ENCODE results near the gene SMIM36.
"Not testable (repeated sequence)": the region's sequence is repeated elsewhere in the genome, so short reads cannot be mapped to it uniquely, and the experiment has no call there.

SMIM36 gene

GRCh38 chr17:55414983-55415382 is 96.3 kb downstream of the SMIM36 start:
- no peak for DNase-seq
- H3K27ac Mint-ChIP-seq: peak overlapping the region; percentile 52
- CTCF ChIA-PET: no interaction called here
- no peak overlapping the region for H3K4me3 Mint-ChIP-seq
- peaks cover 58% of the 10 kb centered on the region for H3K4me1 Mint-ChIP-seq
- H3K27me3 Mint-ChIP-seq: no peaks in the 10 kb centered on the region
- H3K9me3 Mint-ChIP-seq: no peaks in the 10 kb centered on the region
- H3K36me3 Mint-ChIP-seq: peaks cover 84% of the 10 kb centered on the region

- H3K4me1 Mint-ChIP-seq: peaks cover 48% of the 10 kb centered on the region
- peaks cover 81% of the 10 kb centered on the region for H3K36me3 Mint-ChIP-seq
- no peak for DNase-seq
- no peaks in the 10 kb centered on the region for H3K27me3 Mint-ChIP-seq
- H3K27ac Mint-ChIP-seq: no peak overlapping the region
- no peak overlapping the region for H3K4me3 Mint-ChIP-seq
- no peaks in the 10 kb centered on the region for H3K9me3 Mint-ChIP-seq
- CTCF ChIA-PET: no interaction called here
Observed at GRCh38 chr17:55413825-55414489, 97.3 kb downstream of the SMIM36 start.

GRCh38 chr17:55411463-55411855 is 99.8 kb downstream of the SMIM36 start:
- Mint-ChIP-seq H3K27me3 (no peaks in the 10 kb centered on the region), H3K4me1 (peaks cover 23% of the 10 kb centered on the region), H3K4me3 (no peak overlapping the region), H3K9me3 (no peaks in the 10 kb centered on the region), H3K27ac (no peak overlapping the region), H3K36me3 (peaks cover 72% of the 10 kb centered on the region)
- CTCF ChIA-PET: no interaction called here
- no peak for DNase-seq

- Mint-ChIP-seq H3K27me3 (no peaks in the 10 kb centered on the region), H3K4me1 (peaks cover 18% of the 10 kb centered on the region), H3K27ac (no peak overlapping the region), H3K4me3 (no peak overlapping the region), H3K36me3 (peaks cover 73% of the 10 kb centered on the region), H3K9me3 (no peaks in the 10 kb centered on the region)
- CTCF ChIA-PET: no interaction called here
- DNase-seq: no peak
Observed at GRCh38 chr17:55410722-55411462, 100.4 kb downstream of the SMIM36 start.

DNA sequence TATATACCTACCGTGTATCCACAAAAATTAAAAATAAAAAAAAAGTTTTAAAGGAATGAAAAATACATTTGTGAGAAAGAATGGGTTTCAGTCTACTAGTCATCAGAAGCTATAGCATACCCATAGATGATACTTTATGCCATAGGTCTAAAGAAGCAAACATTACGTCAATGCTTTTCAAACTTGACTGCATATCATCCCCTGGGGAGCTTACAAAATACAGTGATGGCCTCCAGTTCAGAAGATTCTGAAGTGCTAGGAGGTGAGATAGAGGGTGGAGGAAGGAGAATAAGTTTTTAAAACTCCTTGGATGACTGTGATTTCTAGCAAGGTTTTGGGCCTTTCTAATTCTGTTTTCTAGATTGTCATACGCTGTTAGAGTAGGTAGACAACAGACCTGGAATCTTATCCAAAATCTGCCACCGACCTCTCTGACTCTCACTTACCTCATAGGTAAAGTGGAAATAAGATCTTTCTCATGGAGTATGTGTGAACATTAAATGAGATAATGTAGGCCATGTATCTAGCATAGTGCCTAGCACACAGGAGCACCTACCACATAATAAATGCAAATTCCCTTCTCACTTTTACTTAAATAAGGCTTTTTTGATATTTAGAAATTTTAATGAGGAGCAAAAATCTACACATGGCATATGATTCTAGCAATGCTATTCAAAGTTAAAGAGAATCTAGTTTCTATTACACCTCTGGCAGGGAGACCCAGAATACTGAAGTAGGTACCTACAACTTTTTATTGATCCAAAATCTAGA is 102.0 kb downstream of the SMIM36 start:
- peaks cover 72% of the 10 kb centered on the region for H3K36me3 Mint-ChIP-seq
- CTCF ChIA-PET: no interaction called here
- no peaks in the 10 kb centered on the region for H3K9me3 Mint-ChIP-seq
- no peaks in the 10 kb centered on the region for H3K27me3 Mint-ChIP-seq
- peaks cover 7% of the 10 kb centered on the region for H3K4me1 Mint-ChIP-seq
- DNase-seq: no peak
- H3K4me3 Mint-ChIP-seq: no peak overlapping the region
- no peak overlapping the region for H3K27ac Mint-ChIP-seq

- H3K36me3 Mint-ChIP-seq: peaks cover 72% of the 10 kb centered on the region
- no peaks in the 10 kb centered on the region for H3K4me1 Mint-ChIP-seq
- H3K27me3 Mint-ChIP-seq: no peaks in the 10 kb centered on the region
- H3K4me3 Mint-ChIP-seq: no peak overlapping the region
- no peak for DNase-seq
- no peak overlapping the region for H3K27ac Mint-ChIP-seq
- CTCF ChIA-PET: no interaction called here
- H3K9me3 Mint-ChIP-seq: no peaks in the 10 kb centered on the region
Observed at GRCh38 chr17:55407641-55408566, 103.3 kb downstream of the SMIM36 start.

DNA sequence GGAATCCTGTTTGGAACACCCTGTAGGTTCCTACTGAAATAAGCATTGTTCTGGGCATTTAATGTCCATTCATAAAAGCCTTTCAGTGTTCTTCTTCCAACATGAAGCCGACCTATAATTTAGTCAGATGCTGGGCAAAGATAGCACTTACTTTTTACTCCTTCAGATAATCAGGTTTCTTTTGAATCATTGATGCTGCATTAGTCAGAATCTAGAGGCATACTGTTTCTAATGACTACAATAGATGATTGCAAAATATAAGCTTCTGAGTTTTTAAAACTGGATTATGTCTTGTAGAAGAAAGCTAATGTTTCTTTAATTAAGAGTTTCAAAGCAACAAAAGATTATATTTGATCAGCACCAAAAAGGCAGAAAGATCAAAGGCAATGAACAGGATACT is 105.7 kb downstream of the SMIM36 start:
- no peak for DNase-seq
- H3K27me3 Mint-ChIP-seq: no peaks in the 10 kb centered on the region
- H3K4me1 Mint-ChIP-seq: no peaks in the 10 kb centered on the region
- peaks cover 65% of the 10 kb centered on the region for H3K36me3 Mint-ChIP-seq
- CTCF ChIA-PET: no interaction called here
- H3K27ac Mint-ChIP-seq: no peak overlapping the region
- H3K9me3 Mint-ChIP-seq: no peaks in the 10 kb centered on the region
- H3K4me3 Mint-ChIP-seq: no peak overlapping the region

GRCh38 chr17:55404197-55404596 is 107.1 kb downstream of the SMIM36 start:
- DNase-seq, H3K9me3 Mint-ChIP-seq, H3K27ac Mint-ChIP-seq, H3K27me3 Mint-ChIP-seq, H3K4me3 Mint-ChIP-seq, H3K4me1 Mint-ChIP-seq, CTCF ChIA-PET: not testable (repeated sequence)
- peaks cover 60% of the 10 kb centered on the region for H3K36me3 Mint-ChIP-seq

DNA sequence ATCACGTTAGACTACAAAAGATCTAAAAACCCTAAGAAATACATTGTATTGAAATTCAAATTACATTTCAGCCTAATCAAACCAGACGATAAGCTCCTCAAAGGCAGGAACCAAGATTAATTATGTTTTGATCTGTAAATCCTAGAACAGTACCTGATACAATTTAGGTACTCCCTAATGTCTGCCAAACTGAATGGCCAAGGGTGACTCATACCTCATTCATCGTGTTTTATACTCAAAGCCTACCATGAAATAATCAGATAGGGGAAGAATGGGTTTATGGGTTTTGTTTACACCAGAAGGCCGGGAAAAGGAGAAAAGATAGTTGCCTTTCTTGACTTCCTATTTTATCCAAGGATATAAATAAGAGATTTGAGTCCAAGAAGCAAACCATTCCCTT is 108.9 kb downstream of the SMIM36 start:
- Mint-ChIP-seq H3K4me1 (no peaks in the 10 kb centered on the region), H3K36me3 (peaks cover 61% of the 10 kb centered on the region), H3K27me3 (no peaks in the 10 kb centered on the region), H3K9me3 (no peaks in the 10 kb centered on the region), H3K4me3 (no peak overlapping the region), H3K27ac (no peak overlapping the region)
- DNase-seq: no peak
- CTCF ChIA-PET: no interaction called here
